HG03025 (cell line): ENCODE measurements around the gene ST8SIA5.

Experiments
- ATAC-seq: cut with Tn5 transposase; IDR thresholded peaks from one replicate; pipeline ENCODE4 v1.9.1; 2021; ENCODE audit warnings: mild to moderate bottlenecking, moderate library complexity; ENCODE audit not compliant: unreplicated experiment, low FRiP score

ST8SIA5 gene

DNA sequence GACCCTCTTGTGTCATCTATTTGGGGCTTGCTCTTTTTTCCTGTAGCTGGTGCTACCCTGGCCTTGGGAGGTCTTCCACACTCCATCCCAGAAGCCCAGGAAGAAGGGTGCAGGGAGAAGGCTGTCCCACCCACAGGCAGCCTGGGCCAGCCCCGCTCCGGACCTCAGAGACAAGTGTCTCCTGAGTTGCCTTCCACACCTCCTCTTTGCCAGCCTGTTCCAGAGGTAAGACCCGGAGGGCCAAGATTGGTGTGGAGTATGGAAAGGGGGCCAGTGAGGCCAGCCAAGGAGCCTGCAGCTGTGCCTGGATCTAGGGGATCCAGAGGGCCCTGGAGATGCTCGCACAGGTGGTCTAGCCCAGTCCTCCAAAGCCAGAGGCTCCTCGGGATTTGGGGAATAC lies 40.5 kb downstream of the ST8SIA5 start:
- ATAC-seq = no peak

DNA sequence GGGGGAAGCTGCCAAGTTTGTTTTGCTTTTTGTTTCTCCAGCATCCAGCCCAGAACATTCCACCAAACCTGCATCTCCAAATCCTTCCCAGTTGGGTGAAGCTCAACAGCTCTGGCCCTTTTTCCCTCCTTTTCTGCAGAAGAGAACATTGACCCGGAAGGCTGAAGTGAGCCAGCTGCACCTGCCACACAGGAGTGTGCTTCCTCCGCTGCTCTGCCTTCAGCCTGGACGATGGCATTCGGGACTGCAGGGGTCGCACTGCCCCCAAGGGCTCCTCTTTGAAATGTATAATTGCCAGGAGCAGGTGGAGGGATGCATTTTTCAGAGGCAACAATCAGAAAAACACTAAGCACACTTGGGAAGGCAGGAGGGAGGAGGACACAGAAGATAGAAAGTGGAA lies 41.8 kb downstream of the ST8SIA5 start:
- no peak for ATAC-seq

DNA sequence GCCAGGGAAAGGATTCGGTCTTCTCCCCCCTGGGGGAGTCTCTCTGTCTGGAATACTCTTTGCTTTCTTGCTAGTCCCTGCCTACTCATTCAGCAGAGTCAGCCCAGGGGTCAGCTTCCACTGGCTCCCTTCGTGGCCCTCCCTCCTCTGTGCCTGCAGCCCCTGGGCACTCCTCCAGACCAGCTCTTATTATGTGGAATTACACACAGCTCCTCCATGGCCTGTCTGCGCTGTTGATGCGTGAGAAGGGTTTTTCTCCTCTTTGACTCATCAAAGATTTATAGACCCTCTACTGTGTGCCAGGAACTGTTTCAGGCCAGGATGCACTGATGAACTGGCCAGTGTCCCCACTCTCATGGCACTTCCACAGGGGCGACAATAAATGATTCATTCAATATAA lies 44.4 kb downstream of the ST8SIA5 start:
- ATAC-seq = no peak

DNA sequence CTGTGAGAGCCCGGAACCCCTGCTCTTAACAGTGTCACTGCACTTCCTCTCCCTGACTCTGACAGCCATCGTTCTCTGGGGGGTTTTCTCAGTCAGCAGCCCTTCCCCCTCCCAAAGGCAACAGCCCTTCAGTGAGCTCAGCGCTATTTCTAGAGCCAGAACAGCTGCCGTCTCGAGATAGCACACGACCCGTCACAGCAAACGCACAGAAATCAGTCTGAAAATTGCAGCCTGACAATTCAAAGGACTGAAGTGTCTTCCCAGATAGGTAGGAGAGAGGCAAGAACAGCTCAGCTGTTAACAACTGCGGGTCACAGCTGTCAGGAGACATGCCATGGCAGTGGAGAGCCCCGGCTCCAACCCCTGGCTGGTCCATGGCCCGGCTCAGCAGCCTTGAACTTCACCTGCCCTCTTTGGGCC lies 45.4 kb downstream of the ST8SIA5 start:
- no peak for ATAC-seq

DNA sequence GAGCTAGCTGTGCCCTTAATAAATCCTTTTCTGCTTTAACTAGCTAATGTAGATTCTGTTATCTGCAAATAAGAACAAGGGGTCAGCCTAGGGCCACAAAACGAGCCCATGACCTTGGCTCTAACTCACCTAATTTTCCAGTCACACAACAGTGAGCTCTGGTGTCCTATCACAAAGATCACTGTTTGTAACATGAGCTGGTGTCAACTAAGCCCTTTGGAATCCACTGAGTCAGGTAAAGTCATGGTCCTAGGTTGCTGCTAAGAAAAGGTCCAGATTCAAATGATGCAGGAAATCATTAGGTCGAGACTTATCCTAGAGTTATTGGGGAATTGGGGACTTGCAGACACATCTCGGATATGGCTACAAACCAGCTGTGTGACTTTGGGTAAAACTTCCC lies 49.9 kb downstream of the ST8SIA5 start:
- ATAC-seq = no peak

DNA sequence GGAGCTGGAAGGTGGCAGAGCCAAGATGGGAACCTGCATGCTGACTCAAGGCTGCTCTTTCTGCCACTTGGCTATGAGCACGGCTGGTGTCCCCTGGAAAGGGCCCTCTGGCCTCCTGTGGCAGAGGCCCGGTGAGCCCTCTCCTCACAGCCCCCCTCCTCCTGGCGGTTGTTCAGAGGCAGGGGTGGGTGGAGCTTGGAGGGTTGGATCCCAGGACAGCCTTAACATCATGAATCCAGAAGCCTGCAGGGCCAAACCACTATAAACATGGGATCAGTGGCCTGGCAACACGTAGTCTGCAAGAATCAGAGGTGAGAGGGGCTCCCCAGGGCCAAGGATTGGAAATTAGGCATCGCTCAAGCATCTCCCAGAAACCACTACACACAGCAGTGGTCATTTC lies 51.3 kb downstream of the ST8SIA5 start:
- no peak for ATAC-seq

DNA sequence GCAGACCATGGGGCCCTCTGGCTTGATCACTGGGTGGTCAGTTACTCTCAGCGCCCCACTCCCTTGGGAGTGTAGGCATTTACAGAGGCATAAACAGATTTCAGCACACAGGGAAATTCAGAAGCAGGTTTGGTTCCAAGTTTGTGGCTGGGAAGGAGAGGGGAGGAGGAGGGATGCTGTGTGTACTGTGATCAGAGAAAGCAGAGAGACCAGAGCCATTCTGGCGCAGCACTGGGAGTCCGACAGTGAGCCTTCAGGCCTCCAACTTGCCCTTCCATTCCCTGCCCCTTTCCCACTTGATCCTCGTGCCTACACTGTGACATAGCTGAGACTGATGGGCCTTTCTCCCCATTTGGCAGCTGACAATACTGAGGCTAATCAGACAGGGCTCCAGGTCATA lies 52.0 kb downstream of the ST8SIA5 start:
- no peak for ATAC-seq

DNA sequence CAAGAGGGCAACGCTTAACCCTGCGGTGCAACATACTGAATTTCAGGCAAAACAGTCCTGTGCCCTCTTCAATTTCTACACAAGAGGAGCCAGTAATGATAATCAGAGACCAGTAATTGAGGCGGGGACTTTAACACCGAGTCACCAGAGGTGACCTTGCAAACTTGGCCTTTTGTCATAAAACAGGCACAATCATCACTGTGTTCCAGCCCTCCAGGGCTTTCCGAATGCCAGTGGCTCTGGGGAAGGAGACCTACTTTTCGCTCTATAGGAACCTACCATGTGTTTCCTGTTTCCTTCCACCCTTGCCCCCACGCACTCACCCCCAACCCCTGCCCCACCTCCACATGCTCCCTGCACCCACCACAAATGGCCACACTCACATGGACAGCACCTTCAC lies 52.7 kb downstream of the ST8SIA5 start:
- no peak for ATAC-seq

DNA sequence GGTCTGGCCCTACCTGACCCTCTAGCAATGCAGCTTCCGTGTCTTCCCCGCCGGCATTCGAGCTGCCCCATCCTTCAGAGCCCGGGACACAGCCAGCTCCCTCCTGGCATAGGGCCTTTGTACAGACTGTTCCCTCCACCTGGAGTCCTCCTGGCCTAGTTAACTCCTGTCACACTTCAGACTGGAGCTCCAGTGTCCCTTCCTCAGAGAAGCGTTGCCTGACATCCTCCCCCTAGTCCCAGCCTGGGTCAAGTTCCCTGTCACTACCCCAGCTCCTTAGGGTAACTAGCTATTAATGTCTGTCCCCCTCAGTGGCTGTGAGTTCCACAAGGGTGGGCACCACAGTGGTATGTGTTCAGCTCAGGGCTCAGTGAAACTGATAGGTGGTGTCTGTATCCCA lies 54.4 kb downstream of the ST8SIA5 start:
- ATAC-seq = no peak

DNA sequence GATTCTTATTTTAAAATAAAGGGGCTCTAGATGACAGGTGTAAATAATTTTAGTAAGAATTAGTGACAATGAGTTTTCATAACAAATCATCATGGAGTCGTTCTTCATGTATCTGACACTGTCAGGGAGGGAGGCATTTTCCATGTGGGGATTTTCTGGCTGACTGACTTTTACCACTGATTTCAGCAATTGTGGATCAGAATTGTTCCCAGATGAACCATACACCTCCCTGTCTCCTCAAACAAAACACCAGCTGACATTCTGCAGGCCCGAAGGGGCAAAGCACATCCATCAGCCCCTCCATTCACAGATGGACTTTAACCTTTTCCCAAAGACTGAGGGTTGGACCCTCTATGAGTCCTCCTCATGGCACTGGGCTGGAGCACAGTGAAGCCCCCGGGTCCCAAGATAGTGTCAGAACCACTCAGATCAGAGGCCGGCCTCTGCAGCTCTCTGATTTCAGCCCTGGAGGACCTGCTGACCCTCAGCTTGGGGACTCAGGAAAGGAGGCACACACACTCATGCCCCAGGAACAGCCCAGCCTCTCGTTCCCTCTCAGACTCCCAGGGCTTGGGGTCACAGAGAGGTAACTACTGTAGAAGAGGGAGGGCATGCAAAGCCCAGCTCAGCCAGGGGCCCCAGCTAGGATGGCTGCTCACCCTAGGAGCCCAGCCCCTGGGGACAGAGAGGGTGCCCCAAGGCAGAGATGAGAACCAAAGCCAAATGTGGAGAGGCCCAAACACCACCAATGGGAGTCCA lies 56.6 kb downstream of the ST8SIA5 start:
- no peak for ATAC-seq

DNA sequence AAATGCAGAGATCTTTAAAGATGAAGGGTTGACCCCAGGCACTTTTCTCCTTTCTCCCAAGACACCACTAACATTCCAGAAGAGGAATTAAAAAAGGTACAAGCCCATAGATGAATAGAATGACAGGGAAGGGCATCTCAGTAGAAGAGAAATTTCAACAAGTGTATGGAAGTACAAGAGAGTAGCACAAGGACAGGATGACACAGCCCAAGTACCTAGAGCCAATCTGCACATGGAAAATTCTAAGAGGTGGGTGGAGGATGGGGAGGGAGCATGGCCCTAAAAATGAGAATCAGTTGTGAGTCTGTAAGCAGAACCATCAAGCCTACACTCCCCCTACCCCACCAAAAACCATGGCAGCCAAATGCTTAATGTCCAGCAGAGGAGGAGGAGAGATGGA lies 60.2 kb downstream of the ST8SIA5 start:
- ATAC-seq = no peak

DNA sequence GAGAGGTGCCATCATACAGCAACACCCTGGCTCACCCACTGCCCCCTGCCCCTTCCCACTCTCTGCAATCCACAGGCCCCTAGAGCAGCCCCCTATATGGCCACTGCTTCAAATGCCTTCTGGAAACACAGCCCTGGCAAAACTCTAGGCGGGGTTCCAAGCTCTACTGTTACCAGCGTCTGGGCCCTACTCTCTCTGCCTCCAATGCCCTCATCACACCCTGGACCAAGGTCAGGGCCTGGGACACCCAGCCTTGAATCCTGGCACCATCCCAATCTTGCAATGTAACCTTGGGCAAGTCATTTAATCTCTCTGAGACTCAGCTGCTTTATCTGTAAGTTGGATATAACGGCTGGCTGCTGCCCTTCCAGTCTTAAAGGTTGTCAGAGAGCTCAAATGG lies 60.6 kb downstream of the ST8SIA5 start:
- ATAC-seq = no peak

DNA sequence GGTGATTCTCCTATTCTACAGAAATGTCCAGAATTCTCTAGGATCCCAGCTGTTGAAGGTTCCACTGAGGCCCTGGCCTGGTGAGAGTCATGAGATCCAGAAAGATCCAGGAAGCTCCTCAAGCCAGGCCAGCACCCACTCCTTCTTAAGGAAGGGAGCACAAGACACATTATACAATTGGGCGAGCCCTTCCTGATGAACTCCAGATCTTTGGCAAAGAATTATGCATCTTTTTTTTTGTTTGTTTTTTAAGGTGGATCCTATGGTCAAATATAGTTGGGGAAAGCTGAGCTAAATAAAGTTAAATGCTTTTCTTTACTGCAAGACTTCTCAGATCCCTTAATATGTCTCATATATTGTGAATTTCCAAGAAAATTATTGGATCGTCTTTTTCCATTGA lies 62.9 kb downstream of the ST8SIA5 start:
- no peak for ATAC-seq

DNA sequence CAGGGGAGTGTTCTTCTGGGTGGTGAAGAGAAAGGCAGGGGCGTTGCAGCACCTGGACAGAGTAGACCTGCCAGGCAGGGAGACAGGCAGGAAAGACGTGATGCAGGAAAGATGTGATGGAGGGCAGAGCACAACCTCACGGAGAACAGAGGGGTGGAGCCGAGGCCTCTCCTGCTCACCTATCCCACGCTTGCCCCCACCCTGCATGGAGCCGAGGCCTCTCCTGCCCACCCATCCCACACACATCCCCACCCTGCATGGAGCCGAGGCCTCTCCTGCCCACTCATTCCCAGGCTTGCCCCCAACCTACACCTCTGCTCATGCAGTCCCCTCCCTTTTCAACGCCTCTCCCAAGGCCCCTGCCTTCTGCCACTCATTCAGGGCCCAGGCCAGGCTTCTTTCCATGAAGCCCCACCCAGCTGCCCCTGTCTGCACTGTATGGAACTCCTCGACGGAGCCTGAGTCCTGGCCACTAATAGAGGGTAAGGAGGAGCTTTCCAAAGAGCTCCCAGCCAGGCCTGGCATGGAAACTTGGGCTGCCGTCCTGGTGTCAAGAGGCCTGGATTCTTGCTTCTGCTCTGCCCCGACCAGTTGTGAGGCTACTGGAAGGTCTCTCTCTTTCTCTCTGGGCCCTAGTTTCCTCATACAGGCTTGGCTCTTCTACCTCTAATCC lies 67.9 kb downstream of the ST8SIA5 start:
- ATAC-seq = no peak

DNA sequence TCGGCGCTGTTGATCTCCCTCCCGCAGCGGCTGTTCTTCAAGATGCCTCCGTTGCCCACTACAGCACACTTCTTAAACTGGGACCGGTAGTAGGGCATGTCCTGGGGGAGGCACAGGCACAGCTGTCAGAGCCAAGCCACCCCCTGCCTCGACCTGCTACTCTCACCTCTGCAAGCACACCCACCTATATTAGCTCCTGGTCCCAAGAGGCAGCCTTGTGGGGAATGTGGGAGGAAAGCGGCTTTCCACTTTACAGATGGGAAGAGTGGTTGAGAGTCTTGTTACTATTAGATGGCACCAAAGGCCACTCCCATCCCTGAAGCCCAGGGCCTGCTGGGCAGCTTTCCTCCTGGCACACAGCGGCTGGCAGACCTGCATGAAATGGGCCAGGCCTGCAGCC lies 70.7 kb downstream of the ST8SIA5 start:
- ATAC-seq = no peak

DNA sequence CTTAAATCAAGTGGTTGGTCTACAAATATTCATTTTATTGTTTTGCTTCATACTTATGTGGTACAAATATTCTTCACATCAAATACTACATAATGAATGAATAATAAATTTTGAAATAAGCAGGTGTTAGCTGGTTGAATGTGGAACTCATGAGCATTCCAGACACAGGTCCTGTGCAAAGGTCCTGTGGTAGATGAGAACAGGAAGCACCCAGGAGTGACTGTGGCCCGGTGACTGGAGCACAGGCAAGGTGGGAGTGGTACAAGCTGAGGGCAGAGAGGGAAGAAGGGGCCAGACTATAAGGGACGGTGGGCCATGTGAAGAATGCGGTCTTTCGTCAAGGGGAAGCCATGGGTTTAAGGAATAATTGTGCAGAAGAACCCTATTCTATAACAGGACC lies 73.6 kb downstream of the ST8SIA5 start:
- no peak for ATAC-seq

DNA sequence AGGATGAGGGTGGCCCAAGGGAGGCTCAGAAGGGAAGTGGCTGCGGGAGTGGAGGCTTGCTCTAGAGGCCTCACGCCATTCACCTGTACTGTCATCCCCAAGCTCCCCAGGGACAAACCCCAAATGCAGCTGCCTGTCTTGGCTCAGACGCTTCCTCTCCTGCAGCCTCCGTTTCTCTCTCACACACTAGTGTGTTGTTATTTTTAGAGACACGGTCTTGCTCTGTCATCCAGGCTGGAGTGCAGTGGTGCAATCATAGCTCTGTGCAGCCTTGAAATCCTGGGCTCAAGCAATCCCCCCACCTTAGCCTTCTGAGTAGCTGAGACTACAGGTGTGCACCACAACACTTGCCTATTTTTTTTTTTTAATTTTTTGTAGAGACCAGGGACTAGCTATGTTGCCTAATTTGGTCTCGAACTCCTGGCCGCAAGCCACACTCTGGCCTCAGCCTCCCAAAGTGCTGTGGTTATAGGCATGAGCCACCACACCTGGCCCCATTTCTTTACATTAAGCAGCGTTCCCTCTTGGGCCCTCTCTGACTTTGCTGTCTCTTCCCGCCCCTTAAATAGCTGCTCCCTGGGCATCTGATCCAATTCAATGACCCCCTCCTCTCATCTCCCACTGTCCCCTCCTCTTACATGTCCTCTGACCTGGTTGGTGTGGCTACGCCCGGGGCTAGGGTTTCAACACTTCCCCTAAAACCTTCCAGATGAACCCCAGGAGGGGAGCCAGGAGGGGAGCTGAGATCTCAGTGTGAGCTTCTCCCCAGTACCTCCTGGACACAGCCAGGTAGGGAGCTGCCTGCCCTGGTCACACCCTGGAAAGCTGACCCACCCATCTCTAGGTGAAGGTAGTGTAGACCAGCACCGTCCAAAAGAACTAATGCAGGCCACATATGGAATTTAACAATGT lies 75.8 kb downstream of the ST8SIA5 start:
- no peak for ATAC-seq

DNA sequence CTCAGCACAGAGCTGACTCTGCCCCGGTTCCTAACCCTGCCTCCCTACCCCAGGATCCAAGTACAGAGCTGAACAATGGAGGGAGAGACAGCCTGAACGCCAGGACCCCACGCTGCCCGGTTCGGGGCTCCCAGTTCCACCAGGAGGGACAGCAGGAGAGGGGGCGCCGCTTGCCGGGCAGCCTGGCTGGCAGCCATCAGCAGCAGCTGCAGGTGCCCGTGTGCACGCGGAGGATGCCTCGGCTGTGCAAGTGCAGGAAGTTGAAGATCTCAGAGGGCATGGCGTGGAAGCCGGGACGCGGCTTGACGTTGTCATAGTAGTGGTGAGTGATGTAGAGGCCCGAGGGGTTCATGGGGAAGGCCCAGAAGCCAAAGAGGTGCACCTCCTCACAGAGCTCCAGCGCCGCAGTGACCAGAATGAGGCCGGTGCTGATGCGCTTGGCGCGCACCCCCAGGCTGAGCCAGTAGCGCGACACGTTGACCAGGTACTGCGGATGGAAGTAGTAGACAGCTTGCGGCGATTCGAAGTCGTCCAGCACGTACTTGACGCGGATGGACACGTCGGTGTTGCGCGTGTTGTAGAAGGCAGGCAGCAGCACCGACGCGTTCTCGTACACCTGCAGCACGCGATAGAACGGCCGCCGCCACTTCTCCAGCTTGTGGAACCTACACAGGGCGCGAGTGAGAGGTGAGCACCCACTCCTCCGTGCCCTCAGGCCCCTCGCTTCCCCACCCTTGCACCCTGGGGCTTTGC lies 76.8 kb downstream of the ST8SIA5 start:
- ATAC-seq = no peak

DNA sequence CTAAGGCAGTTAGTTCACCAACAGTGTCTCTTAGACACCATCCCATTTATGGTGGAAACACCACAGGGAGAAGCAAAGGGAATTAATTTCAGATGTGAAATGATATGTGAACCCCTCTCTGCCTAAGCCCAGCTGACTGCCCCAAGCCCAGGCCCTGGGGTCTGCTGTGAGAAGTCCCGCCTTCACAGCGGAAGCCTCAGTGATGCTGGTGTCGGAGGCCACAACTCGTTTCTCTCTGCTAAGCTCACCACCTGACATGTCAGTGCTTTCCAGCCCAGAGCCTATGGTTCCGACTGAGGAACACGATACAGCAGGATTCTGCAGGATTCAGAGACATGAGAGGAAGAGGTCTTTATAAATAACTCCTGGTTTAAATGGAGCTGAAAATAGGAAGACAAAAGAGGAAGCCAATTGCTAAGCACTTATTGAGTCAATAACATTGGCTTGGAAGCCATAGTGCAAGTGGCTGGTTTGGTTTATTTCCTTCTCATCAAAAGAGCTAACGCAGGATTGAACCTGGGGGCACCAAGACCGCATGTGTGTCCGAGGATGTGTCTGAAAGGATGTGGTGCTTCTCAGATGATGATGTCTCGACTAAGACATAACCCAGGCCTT lies 78.0 kb downstream of the ST8SIA5 start:
- no peak for ATAC-seq

DNA sequence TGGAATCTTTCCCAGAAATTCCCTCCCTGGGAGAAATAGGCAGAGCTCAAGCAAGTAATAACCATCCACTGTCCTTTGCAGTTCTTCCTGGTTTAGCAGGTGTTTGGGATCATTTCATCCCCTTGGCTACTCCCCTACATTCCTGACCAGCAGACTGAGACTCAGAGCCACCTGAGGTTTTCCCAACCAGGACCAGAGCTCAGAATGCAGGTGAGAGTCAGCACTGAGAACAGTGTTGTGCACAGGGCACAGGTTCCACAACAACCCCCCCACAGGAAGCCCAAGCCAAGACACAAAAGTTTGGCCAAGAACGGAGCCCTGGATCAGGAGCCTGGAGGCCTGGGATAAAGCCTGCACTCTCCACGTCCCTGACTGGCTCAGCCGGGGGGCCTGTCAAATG lies 78.8 kb downstream of the ST8SIA5 start:
- ATAC-seq = no peak
